HCT116 (cell line): ENCODE data around the gene CCNL1. TPM values are rescaled to one million over a fixed set of nuclear protein-coding genes. Genes with fewer than 3 reads are reported as not detected.

Experiments
- ATAC-seq: fragments of 200-7000 bp; cut with Tn5 transposase; 2 replicates; pipeline ENCODE4 v1.9.1; 2020; ENCODE audit warnings: mild to moderate bottlenecking, moderate library complexity
- BruUV-seq: library from RNA; stranded (reverse); fragments of 400-500 nt; replicated peaks from 2 replicates; lab custom pipeline; 2021; lab: Mats Ljungman, UMichigan
- CTCF ChIA-PET: fragments of 300-600 bp; sonication (Branson Sonifier 250); formaldehyde crosslinking; loops from one replicate; lab custom pipeline; 2021; ENCODE audit warnings: antibody characterized with exemption; lab: Charles Lee
- POLR2A ChIA-PET: fragments of 300-600, 350-600 bp; sonication (Branson Sonifier 250); formaldehyde crosslinking; loops from one replicate; lab custom pipeline; 2021; ENCODE audit warnings: antibody characterized with exemption; lab: Charles Lee
- RAD21 ChIA-PET, 2 experiments: fragments of 300-600 bp; sonication (Branson Sonifier 250); formaldehyde crosslinking; loops; one replicate each; lab custom pipeline; 2023; ENCODE audit warnings: low total read pairs in 2 of 2; ENCODE audit not compliant: uncharacterized antibody in 2 of 2, unreplicated experiment in 2 of 2, low non-redundant PET in 1 of 2; lab: Charles Lee
- DNase-seq: peaks from one replicate; pipeline ENCODE4 v3.0.0-alpha.2; 2010; ENCODE audit warnings: low read depth, low spot score
- H2AFZ ChIP-seq: fragments of 200-600 bp; shearing (Covaris generic), sonication (generic); 2 replicates; pipeline ENCODE4 v1.6.1; 2017; ENCODE audit warnings: low read depth, mixed run types, mixed read lengths, antibody characterized with exemption, low read length; ENCODE audit not compliant: poor library complexity, severe bottlenecking
- H3K27ac ChIP-seq: 2 replicates; pipeline ENCODE4 v1.5.1; 2012; ENCODE audit warnings: low read depth, low read length
- H3K27me3 ChIP-seq: fragments of 200-600 bp; sonication (generic); 2 replicates; pipeline ENCODE4 v1.6.1; 2016; ENCODE audit warnings: mixed run types, low read length, mixed read lengths; ENCODE audit not compliant: insufficient read depth
- H3K36me3 ChIP-seq, 2 experiments: fragments of 200-500 bp in 1 of 2; fragments of 200-600 bp in 1 of 2; sonication (Bioruptor generic) in 1 of 2; sonication (generic) in 1 of 2; 2 replicates each; pipeline versions ENCODE4 v1.5.1 to v1.6.1; 2014 to 2016; ENCODE audit warnings: low read length in 2 of 2, inconsistent platforms in 1 of 2, mixed read lengths in 1 of 2, mixed run types in 1 of 2; ENCODE audit not compliant: insufficient read depth in 2 of 2, control insufficient read depth in 1 of 2
- H3K4me1 ChIP-seq, 2 experiments: fragments of 200-600 bp in 1 of 2; sonication (generic) in 1 of 2; 2 replicates each; pipeline versions ENCODE4 v1.5.1 to v1.6.1; 2012 to 2017; ENCODE audit warnings: low read length in 2 of 2, inconsistent platforms in 1 of 2, mild to moderate bottlenecking in 1 of 2, mixed read lengths in 1 of 2, mixed run types in 1 of 2, moderate library complexity in 1 of 2; ENCODE audit not compliant: insufficient read depth in 2 of 2, control insufficient read depth in 1 of 2
- H3K4me2 ChIP-seq: fragments of 200-600 bp; sonication (generic); 2 replicates; pipeline ENCODE4 v1.6.1; 2017; ENCODE audit warnings: mixed run types, low read length, mixed read lengths
- H3K4me3 ChIP-seq, 2 experiments: fragments of 200-600 bp in 1 of 2; sonication (generic) in 1 of 2; replicated peaks in 1 of 2; 2 replicates each; pipeline ENCODE4 v1.5.1; 2011 to 2016; ENCODE audit warnings: low read length in 2 of 2, control low read depth in 1 of 2, low read depth in 1 of 2, mild to moderate bottlenecking in 1 of 2, mixed read lengths in 1 of 2, mixed run types in 1 of 2
- H3K79me2 ChIP-seq: fragments of 200-600 bp; sonication (generic); 2 replicates; pipeline ENCODE4 v1.6.1; 2017; ENCODE audit warnings: mild to moderate bottlenecking, mixed run types, low read length, moderate library complexity, mixed read lengths; ENCODE audit not compliant: insufficient read depth
- H3K9ac ChIP-seq: fragments of 200-600 bp; sonication (generic); 2 replicates; pipeline ENCODE4 v1.6.1; 2016; ENCODE audit warnings: low read length, mixed read lengths
- H3K9me2 ChIP-seq: fragments of 200-600 bp; sonication (generic), shearing (Covaris generic); 2 replicates; pipeline ENCODE4 v1.6.1; 2017; ENCODE audit warnings: mixed run types, mild to moderate bottlenecking, moderate library complexity; ENCODE audit not compliant: insufficient read depth
- H3K9me3 ChIP-seq, 2 experiments: fragments of 200-500 bp in 1 of 2; fragments of 200-600 bp in 1 of 2; sonication (Bioruptor generic) in 1 of 2; sonication (generic) in 1 of 2; 2 replicates each; pipeline ENCODE4 v1.6.1; 2014 to 2017; ENCODE audit warnings: low read length in 2 of 2, mixed read lengths in 2 of 2, inconsistent platforms in 1 of 2, low read depth in 1 of 2, mild to moderate bottlenecking in 1 of 2, mixed run types in 1 of 2, moderate library complexity in 1 of 2; ENCODE audit not compliant: control insufficient read depth in 1 of 2, insufficient read depth in 1 of 2
- H4K20me1 ChIP-seq: fragments of 200-600 bp; sonication (generic), shearing (Covaris generic); 2 replicates; pipeline ENCODE4 v1.6.1; 2017; ENCODE audit warnings: mixed run types, mild to moderate bottlenecking, moderate library complexity; ENCODE audit not compliant: insufficient read depth
- CEBPB ChIP-seq: IDR thresholded peaks from 2 replicates; pipeline ENCODE4 v1.6.1; 2012; ENCODE audit warnings: low read depth
- EGR1 ChIP-seq: IDR thresholded peaks from 2 replicates; pipeline ENCODE4 v1.6.1; 2012; ENCODE audit warnings: low read depth
- ELF1 ChIP-seq: IDR thresholded peaks from 2 replicates; pipeline ENCODE4 v1.6.1; 2012; ENCODE audit warnings: low read depth, borderline replicate concordance
- JUND ChIP-seq: IDR thresholded peaks from 2 replicates; pipeline ENCODE4 v1.6.1; 2012
- SIN3A ChIP-seq: IDR thresholded peaks from 2 replicates; pipeline ENCODE4 v1.6.1; 2012; ENCODE audit warnings: low read depth
- YY1 ChIP-seq: IDR thresholded peaks from 2 replicates; pipeline ENCODE4 v1.6.1; 2011; ENCODE audit warnings: low read length, low read depth, moderate library complexity, mild to moderate bottlenecking; ENCODE audit not compliant: insufficient replicate concordance; ENCODE audit errors: extremely low read depth
- ZFX ChIP-seq: fragments of 450-650 bp; IDR thresholded peaks from 2 replicates; pipeline ENCODE4 v1.6.1; 2017
- intact Hi-C: fragments of 100-400 bp; cut with micrococcal nuclease; formaldehyde crosslinking; loops from 2 replicates; pipeline ENCODE4 v1.10.0; 2022
- total RNA-seq: library from RNA; stranded (reverse); gene quantifications from one replicate; pipeline ENCODE4 v1.2.1, GENCODE V29; 2021; ENCODE audit not compliant: unreplicated experiment
- TF ChIP-seq, protein P1 (sequence below): IDR thresholded peaks from 2 replicates; pipeline ENCODE4 v1.6.1; 2012
- TF ChIP-seq, protein P2 (sequence below): IDR thresholded peaks from 2 replicates; pipeline ENCODE4 v1.6.1; 2012
- TF ChIP-seq, protein P3 (sequence below), 3 experiments: fragments of 200-600 bp in 1 of 3; sonication (generic) in 1 of 3; IDR thresholded peaks in 2 of 3; conservative IDR thresholded peaks in 1 of 3; 2 replicates each; pipeline ENCODE4 v1.5.1; 2012 to 2017; ENCODE audit warnings: low read depth in 2 of 3, low read length in 2 of 3, antibody characterized with exemption in 1 of 3, borderline replicate concordance in 1 of 3, control low read depth in 1 of 3, mild to moderate bottlenecking in 1 of 3, mixed read lengths in 1 of 3, mixed run types in 1 of 3, moderate library complexity in 1 of 3; ENCODE audit not compliant: insufficient read depth in 1 of 3

The CCNL1 gene
- total RNA-seq, 1 experiment from 2014 or later = 96.7 TPM

DNA sequence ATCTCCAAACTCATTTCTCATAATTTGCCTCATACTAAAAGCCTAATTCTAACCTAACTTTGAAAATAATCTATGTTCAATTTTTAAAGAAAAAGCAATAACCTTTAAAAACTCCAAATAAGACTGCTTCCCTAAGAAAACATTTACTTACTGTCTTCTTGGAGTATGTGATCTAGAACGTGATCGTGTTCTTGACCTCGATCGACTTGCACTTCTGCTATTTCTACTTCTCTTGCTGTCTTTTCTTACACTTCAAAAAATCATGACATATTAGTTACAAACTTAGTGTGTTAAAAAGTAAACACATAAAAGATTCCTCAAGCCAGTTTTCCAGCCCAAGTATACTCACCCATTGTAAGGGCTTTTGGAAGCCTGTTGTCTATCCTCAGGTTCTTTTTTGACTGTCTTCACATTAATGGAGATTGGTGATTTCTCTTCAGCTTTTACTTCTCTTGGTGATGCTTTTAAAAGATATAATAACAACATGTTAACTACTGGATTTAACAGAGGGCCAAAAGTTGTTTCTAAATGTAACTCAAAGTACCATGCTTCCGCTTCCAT lies 10.7 kb downstream of the CCNL1 start:
- no peak overlapping the region for H2AFZ ChIP-seq
- TF ChIP-seq SIN3A (no peak), ELF1 (no peak), EGR1 (no peak), ZFX (no peak), JUND (no peak), YY1 (no peak), CEBPB (no peak)
- TF ChIP-seq, protein P1, sequence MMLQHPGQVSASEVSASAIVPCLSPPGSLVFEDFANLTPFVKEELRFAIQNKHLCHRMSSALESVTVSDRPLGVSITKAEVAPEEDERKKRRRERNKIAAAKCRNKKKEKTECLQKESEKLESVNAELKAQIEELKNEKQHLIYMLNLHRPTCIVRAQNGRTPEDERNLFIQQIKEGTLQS = no peak
- TF ChIP-seq, protein P2, sequence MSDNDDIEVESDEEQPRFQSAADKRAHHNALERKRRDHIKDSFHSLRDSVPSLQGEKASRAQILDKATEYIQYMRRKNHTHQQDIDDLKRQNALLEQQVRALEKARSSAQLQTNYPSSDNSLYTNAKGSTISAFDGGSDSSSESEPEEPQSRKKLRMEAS = no peak
- TF ChIP-seq, protein P3, sequence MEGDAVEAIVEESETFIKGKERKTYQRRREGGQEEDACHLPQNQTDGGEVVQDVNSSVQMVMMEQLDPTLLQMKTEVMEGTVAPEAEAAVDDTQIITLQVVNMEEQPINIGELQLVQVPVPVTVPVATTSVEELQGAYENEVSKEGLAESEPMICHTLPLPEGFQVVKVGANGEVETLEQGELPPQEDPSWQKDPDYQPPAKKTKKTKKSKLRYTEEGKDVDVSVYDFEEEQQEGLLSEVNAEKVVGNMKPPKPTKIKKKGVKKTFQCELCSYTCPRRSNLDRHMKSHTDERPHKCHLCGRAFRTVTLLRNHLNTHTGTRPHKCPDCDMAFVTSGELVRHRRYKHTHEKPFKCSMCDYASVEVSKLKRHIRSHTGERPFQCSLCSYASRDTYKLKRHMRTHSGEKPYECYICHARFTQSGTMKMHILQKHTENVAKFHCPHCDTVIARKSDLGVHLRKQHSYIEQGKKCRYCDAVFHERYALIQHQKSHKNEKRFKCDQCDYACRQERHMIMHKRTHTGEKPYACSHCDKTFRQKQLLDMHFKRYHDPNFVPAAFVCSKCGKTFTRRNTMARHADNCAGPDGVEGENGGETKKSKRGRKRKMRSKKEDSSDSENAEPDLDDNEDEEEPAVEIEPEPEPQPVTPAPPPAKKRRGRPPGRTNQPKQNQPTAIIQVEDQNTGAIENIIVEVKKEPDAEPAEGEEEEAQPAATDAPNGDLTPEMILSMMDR (IDR thresholded peaks at IDR 0.05 in 2 of 3, conservative IDR thresholded peaks at IDR 0.05 in 1 of 3; ENCODE audit: borderline replicate concordance in 1 of 3, insufficient read depth in 1 of 3, low read depth in 2 of 3, low read length in 2 of 3) = no peak
- no peak overlapping the region for H3K4me3 ChIP-seq
- H3K4me2 ChIP-seq = no peak overlapping the region
- peaks cover 70 to 77% of the 10 kb centered on the region in 2 experiments for H3K36me3 ChIP-seq
- RAD21 ChIA-PET = no interaction called here
- peaks cover 52% of the 10 kb centered on the region for H3K79me2 ChIP-seq
- H3K4me1 ChIP-seq = peaks cover 0 to 9% of the 10 kb centered on the region in 2 experiments; a peak in 1 of 4 replicates
- CTCF ChIA-PET = no interaction called here
- intact Hi-C loops = no loop called here
- no TSS peak for BruUV-seq
- no peak for ATAC-seq
- H3K9me3 ChIP-seq = no peaks in the 10 kb centered on the region
- POLR2A ChIA-PET = interaction anchor here (1.4 kb wide), 2 partner anchors 11 to 26 kb away, joined by 3 to 5 read pairs; partner anchors contain the start of gene CCNL1
- no peak overlapping the region for H3K9ac ChIP-seq
- no peak overlapping the region for H3K27ac ChIP-seq
- no peak for DNase-seq
- H3K27me3 ChIP-seq = no peaks in the 10 kb centered on the region
- H4K20me1 ChIP-seq = peaks cover 50% of the 10 kb centered on the region
- H3K9me2 ChIP-seq = no peaks in the 10 kb centered on the region
